HL-60/S4 treated with retinoic acid at 250 ng/mL for 4 days and 3 days (cell line): Measurements from ENCODE around the gene CD7.

Experiments used
- in situ Hi-C: fragments of 300-500 bp; cut with MboI; formaldehyde crosslinking; loops from 2 replicates; pipeline ENCODE4 v1.7.0; 2022; ENCODE audit warnings: low sequenced_read_pairs

CD7 gene

DNA sequence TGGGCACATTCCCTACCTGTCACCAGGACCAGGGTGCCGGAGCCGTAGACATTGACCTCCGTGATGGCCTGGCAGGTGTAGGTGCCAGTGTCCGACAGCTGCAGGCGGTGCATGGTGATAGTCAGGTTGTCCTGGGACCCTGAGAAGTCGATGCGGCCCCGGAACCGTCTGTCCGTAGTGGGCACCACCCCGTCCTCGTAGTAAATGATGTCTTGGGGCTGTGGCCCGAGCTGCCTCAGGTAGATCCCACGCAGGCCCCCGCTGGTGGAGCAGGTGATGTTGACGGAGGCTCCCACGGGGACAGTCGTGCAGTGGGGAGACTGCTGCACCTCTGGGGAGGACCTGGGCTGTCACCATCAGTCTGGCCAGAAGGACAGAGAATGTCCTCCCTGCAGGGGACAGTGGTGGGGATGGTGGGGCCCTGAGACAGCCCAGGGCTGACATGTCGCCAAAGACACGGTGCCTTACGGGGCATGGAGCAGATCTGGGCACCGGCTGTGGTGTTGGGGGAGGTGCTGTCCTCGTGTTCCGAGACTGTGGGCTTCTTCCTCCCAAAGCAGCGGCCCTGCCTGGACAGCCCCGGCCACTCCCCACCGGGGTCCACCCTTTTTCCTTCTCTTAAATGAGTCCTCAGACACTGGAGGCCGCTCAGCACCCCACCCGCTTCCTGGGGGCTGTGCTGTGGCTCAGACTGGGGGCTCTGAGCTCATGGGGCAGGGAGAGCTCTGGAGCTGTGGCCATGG is 586 bp downstream of the CD7 start:
- in situ Hi-C loops = no loop called here

GRCh38 chr17:82315703-82316358 is 1.6 kb downstream of the CD7 start:
- in situ Hi-C loops = no loop called here

DNA sequence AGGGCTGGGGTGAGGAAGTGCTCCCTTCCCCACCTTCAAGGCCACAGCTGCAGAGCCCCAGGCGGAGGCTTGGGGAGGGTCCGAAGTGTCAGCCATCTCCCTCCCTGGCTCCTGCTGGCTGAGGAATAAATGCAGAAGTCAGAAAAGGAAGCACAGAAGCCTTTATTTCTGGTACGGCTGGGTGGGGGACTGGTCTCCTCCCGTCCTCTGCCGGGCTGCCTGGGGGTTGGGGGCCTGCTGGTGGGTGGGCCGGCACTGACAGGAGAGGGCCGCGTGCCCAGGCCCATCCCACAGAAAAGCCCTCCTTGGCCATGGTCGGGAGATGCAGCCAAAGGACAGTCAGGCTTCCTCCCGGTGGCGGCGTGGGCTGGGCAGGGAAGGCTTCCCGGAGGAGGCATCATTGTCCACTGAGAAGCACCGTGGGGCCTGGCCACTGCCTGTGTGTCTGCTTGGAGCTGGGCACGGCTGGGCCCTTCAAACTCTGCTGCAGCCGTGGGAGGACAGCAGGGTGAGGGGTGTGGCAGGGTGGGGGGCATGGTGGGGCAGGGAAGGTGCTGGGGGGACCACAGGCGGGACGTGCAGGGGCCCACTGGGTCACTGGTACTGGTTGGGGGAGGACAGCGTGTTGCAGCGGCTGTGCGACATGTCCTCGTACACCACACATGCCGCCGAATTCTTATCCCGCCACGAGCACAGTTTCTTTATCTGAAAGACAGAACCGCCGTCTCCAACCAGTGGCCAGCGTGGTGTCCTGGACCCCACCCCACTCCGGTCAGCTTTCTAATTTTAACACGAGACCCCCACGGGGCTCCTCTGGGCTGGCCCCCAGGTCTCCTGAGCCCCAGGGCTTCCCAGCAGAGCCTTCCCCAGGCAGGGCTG is 2.4 kb downstream of the CD7 start:
- in situ Hi-C loops = no loop called here

DNA sequence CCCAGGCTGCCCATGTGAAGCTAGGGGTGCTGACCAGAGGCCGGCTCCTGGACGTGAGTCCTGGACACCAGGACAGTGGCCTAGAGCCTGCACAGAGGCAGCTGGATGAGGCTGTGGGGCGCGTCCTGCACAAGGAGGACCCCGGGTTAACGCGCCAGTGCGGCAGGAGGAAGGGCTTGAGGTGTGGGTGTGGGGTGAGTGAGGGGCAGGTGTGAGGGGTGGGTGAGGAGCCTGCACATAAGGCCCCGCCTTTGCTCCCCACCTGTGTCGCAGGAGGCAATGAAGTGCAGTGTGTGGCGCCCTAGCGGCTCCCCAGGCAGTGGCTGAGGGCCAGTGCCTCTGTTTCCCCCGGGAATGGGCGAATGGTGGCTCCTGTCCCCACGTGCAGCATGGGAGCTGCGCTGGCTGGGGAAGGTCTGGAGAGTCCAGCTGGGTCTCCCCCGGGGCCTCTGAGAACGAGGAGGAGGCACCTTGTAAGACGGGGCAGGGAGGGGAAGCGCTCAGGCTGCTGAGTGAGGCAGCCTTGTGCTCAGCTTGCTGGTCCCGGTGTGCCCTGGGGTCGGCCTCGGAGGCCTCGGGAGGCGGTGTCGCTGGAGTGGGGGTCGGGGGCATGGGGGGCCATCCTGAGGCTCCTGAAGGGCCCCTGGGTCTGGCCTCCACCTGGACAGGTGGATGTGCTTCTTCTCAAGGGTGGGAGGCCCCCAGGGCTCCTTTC is 3.2 kb downstream of the CD7 start:
- in situ Hi-C loops = no loop called here

DNA sequence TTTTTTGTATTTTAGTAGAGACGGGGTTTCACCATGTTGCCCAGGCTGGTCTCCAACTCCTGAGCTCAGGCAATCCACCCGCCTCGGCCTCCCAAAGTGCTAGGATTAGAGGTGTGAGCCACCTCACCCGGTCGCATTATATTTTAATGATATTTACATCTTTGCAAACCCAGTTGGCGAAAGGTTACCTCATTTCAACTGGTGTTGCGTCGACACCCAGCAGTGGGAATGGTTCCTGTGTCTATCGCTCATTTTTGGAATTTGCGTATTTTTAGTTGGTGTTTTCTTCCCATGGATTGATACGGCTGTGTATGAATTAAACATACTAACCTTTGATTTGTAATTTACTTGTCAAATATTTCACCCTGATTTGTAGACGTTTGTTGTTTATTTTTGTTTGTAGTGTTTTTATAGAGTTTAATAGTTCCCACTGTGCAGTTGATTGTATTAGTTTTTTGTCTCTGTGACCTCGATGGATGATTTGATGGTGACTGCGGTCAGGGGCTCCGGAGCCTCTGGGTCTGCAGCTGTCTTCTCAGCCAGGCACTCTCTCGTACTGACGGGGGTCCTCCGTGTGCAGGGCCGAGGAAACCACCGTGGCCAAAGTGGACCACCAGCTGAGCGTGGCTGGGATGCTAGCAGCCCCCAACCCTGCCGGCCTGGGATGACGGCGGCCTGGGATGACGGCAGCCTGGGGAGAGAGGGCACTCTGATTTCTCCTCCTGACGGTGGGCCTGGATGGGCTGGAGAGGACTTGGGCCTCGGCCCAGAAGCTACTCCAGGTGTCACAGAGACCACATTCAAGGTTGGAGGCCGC is 4.0 kb downstream of the CD7 start:
- in situ Hi-C loops = no loop called here

DNA sequence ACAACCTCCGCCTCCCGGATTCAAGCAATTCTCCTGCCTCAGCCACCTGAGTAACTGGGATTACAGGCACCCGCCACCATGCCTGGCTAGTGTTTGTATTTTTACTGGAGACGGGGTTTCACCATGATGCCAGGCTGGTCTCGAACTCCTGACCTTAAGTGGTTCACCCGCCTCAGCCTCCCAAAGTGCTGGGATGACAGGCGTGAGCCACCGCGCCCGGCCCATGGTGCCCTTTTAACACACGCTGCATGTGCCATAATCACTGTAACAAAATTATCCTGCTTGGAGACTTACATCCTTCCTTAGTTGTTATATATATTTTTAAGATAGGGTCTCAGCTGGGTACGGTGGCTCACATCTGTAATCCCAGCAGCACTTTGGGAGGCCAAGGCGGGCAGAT is 5.4 kb downstream of the CD7 start:
- in situ Hi-C loops = no loop called here

DNA sequence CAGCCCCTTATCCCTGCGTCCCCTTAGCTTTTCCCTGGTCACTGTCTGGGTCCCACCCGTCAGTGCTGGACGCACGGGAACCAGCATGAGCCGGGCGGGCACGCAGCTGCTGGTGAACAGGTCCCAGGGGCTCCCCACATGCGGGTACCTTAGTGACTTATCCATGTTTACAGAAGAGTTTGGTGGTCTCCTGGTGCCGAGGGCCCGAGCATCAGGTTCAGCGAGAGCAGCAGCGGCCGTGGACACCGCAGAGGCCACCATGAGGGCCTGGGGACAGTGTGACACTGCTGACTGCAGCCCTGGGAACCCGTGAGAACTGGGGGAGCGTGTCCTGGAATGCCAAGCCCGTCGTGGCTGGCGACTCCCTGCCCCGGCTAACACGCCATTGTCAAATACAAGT is 6.5 kb downstream of the CD7 start:
- in situ Hi-C loops = no loop called here

DNA sequence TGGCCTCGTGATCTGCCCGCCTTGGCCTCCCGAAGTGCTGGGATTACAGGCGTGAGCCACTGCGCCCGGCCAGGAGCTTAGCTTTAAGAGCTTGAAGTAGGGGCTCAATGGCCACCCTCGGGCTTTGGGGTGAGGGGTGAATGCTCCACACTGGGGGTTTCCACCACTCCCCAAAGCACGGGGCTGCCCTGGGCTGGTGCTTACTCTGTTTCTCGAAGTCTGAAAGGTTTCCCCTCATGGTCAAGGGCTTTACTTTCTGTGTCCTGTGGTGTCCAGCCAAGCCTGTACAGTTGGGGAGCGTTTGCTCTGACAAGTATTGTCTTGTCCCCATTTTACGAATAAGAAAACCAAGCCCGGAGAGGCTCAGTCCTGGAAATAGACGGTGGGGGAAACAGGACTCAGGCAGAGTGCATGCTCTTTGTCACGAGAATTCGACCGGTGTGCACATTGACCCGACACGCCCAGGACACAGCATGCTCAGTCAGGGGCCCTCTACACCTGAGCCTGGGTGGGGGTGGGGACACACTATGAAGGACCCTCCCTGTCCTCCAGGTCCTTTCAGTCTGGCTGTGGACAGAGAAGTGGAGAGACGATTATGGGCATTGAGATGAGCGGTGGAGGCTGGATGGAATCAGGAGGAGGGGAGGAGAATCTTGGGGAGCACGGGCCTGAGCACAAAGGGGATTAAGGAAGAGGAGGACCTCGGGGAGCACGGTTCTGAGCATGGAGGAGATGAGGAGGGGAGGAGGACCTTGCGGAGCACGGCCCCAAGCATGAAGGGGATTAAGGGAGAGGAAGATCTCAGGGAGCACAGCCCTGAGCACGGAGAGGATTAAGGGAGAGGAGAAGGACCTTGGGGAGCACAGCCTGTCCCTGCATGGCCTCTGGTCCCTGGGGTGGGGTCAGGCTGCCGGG is 7.5 kb downstream of the CD7 start:
- in situ Hi-C loops = no loop called here

GRCh38 chr17:82305727-82306300 is 11.6 kb downstream of the CD7 start:
- in situ Hi-C loops = no loop called here

DNA sequence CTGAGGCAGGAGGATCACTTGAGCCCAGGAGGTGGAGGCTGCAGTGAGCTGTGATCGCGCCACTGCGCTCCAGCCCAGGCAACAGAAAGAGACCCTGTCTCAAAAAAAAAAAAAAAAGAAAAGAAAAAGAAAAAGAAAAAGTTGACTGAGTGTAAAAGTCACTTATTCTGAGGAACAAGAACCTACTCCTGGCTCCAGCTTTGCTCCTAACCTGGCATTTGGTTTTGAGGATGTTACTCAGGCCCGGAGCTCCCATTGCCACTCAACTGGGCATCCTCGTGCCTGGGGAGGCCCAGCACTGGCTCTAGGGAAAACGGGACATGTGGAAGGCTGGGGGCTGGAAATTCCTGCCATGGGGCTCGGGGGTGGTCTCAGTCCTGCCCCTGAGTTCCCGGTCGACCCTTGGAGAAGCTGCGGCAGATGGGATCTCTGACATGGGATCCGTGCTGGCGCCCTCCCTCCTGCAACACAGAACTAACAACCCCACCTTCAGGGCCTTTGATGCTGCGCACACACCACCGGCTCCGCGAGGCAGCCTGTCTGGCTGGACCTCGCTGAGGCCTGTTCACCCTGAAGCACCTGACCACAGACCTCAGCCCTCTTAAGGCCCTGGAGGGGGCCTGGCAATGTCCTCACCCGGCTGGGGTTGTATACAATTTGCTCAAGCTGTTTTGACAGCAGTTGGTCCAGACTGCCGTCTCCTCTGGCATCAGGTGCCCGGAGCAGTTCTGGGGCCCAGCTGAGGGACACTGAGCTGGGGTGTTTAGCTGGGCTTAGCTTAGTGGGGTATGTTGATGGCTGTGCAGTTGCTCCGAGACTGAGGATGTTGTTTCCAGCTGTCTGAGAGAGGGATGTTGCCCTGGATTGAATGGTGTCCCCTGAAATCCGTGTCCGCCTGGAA is 12.3 kb downstream of the CD7 start:
- in situ Hi-C loops = no loop called here

GRCh38 chr17:82303944-82304808 is 13.2 kb downstream of the CD7 start:
- in situ Hi-C loops = no loop called here

GRCh38 chr17:82302991-82303943 is 14.1 kb downstream of the CD7 start:
- in situ Hi-C loops = no loop called here

GRCh38 chr17:82302568-82302963 is 14.8 kb downstream of the CD7 start:
- in situ Hi-C loops = no loop called here

DNA sequence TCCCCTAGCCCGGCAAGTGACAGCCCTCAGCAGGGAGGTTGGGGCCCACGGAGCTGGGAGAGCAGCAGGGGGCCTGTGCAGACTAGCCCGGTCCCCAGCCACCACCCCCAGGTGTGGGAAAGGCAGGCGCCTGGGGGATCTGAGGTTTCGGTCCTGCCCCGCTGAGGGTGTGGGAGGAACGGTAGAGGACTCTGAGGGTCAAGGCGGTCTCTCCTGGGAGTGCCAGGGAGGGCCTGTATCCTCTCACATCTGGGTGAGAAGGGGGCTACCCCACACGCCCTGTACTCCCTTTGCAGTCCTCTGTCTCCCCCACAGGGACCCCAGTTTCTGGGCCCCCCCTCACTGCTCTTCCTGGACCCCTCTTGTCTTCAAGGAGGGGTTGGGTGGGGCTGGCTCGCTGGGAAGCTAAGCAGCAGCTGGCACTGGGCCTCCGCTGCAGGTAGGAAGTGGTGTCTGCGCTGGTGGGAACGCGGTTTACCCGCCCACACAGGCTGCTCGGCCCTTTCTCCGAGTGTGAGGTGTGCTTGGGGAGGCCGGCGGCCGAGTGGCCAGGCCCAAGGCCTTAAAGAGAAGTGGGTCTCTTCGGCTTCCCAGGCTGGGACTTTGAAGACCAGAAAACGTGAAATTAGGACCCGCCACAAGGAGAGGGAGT is 15.4 kb downstream of the CD7 start:
- in situ Hi-C loops = no loop called here

- in situ Hi-C loops = no loop called here
These were observed 16.0 kb downstream of the CD7 start for GRCh38 chr17:82301300-82301915.
